Measurements from ENCODE around the gene PHETA1.

Gene PHETA1

GRCh38 chr12:111368788-111369495 is at the start of gene PHETA1:
PHETA1 (minus strand) TSS chr12:111369095; CDS start chr12:111363427, 5,668 bp downstream.
- peak; percentile 55 for DNase-seq

- no peak for DNase-seq
Measured at GRCh38 chr12:111418594-111418880, 49.6 kb upstream of the PHETA1 start.

- no peak for DNase-seq
Measured at GRCh38 chr12:111417784-111418593, 49.1 kb upstream of the PHETA1 start.

GRCh38 chr12:111417290-111417689 is 48.4 kb upstream of the PHETA1 start:
- DNase-seq = no peak

- no peak for DNase-seq
Measured at GRCh38 chr12:111414711-111415252, 45.9 kb upstream of the PHETA1 start.

GRCh38 chr12:111413442-111414086 is 44.7 kb upstream of the PHETA1 start:
- DNase-seq = no peak

- DNase-seq = no peak
Measured at GRCh38 chr12:111412830-111413441, 44.0 kb upstream of the PHETA1 start.

GRCh38 chr12:111412007-111412829 is 43.3 kb upstream of the PHETA1 start:
- no peak for DNase-seq

GRCh38 chr12:111411185-111411764 is 42.4 kb upstream of the PHETA1 start:
- no peak for DNase-seq

- no peak for DNase-seq
Measured at GRCh38 chr12:111410431-111411184, 41.7 kb upstream of the PHETA1 start.

- no peak for DNase-seq
Measured at GRCh38 chr12:111409780-111410430, 41.0 kb upstream of the PHETA1 start.

GRCh38 chr12:111409403-111409779 is 40.5 kb upstream of the PHETA1 start:
- DNase-seq = no peak

- DNase-seq = no peak
Measured at GRCh38 chr12:111408686-111409402, 39.9 kb upstream of the PHETA1 start.

- DNase-seq = no peak
Measured at GRCh38 chr12:111408116-111408440, 39.2 kb upstream of the PHETA1 start.

- no peak for DNase-seq
Measured at GRCh38 chr12:111407377-111408115, 38.7 kb upstream of the PHETA1 start.

GRCh38 chr12:111406474-111407376 is 37.8 kb upstream of the PHETA1 start:
- DNase-seq = no peak

GRCh38 chr12:111405859-111406473 is 37.1 kb upstream of the PHETA1 start, which contains the start of gene SH2B3:
SH2B3 (plus strand) TSS chr12:111405923; CDS start chr12:111418146, 12,223 bp downstream.
- no peak for DNase-seq

Measured in NCI-H1048 (cell line).